NCI-H1092 treated with DMSO at 0.1 percent for 48 hours (cell line): ENCODE data around the gene ZNF420.
A peak's percentile ranks its signal among the peaks of the same experiment; 100 is the strongest.
"Not testable (repeated sequence)": the region's sequence is repeated elsewhere in the genome, so short reads cannot be mapped to it uniquely, and the experiment has no call there.

ENCODE experiments used
- DNase-seq: peaks from one replicate; lab custom pipeline; 2025; lab: John Stamatoyannopoulos, UW

ZNF420 gene

DNA sequence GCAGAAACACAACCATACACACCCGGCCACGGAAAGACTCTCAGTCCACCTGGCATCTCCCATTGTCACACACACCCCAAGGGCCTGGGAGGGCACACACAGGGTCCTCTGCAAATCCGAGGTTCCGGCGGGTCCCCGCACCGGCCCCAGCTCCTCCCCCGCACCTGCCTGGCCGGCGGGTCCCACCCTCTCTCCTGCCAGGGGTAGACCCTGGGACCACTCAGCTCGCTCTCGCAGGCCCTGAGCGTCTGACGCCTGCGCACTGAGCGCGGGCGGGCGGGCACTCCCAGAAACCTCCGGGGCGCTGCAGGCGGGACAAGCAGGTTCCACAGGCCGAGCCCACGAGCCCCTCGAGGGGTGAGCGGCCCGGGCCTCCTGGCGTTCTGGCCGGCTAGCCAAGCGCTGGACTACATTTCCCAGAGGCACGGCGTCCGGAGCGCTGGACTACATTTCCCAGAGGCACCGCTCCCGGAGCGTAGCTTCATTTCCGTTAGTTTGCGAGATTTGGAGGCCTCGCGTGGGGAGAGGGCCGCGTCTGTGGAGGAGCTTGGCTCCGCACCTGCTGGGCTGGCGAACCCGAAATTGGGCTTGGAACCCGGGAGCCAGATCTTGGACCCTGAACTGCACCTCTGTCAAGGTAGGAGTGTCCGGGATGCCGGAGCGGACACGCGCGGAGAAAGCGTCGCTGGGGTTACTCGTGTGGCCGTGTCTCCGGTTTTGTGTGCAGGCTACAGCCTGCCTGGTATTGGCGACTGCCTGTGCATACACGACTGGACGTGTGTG, at the start of gene ZNF420:
ZNF420 (plus strand) TSS at position 500 of the 783 bp plus-strand sequence. CDS start 10,686 bp downstream, outside the sequence.
- DNase-seq, result peak; percentile 91

- no peak for DNase-seq
Observed at GRCh38 chr19:37045140-37045539, 33.1 kb upstream of the ZNF420 start.

DNA sequence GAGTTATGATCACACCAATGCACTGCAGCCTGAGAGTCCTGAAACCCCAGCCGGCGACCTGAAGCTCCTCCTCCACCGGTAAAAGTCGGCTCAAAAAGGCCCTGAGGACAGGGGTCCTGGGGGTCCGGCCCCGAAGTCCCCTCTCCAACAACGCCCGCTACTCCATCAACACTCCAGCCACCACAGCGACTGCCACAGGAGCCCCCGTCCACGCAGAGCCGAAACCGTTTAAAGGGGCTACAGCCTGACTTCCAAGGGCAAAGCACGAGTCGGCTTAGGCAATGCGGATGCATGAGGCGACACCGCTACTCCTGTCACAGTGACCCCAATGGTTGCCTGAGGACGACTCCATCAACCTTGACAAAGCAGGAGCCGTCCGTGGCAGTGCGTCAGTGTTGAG, 22.9 kb upstream of the ZNF420 start:
- DNase-seq, result no peak

- no peak for DNase-seq
Observed at GRCh38 chr19:37056776-37057175, 21.5 kb upstream of the ZNF420 start.

DNA sequence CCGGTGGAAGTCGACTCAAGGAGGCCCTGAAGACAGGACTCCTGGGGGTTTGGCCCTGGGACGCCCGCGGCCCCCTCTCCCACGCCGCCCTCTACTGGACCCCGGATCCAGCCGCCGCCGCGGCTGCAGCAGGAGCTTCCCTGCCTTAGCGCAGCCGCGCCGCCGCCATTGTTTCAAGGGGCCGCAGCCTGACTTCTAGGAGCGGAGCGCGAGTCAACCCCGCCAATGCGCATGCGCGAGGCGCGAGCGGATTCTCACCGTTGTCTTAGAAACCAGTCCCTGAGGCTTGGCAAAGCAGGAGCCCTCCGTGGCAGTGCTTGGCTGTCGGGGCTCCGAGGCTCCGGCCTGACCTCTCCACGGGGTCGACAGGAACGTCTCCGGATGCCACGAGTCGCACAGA, 19.1 kb upstream of the ZNF420 start:
- no peak for DNase-seq

DNA sequence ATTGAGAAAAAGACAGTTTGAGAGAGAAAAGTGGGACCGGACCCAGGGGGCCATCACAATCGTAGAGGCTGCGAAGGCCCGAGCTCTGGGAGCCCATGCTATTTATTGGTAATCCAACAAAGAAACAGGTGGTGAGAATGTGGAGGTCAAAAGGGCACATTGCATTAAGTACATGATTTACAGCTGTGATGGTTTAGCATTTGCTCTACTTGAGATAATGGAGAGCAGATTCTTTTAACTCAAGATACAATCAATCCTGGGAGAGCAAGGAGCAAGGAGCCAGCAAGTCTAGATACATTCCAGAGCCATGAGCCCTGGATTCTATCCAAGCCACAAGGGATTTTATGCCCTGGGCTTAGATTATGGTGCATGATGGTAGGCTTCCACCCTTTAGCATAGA, 13.3 kb upstream of the ZNF420 start:
- not testable (repeated sequence) for DNase-seq

DNA sequence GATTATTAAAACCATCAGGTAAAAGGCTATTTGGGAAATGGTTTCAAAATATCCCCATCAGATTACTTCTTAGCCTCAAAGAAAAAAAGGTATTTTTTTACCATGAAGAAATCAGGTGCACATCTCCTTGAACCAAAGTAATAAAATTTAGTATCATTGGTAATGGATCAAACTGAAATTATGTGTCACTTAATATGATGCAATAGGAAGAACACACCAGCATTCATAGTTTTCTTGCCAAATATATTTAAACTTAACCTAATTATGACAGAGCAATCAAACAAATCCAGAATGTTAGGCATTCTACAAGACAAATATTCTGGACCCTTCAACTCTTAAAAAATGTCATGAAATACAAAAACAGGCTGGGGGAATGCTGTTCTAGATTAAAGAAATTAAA, 4.1 kb upstream of the ZNF420 start:
- DNase-seq, result no peak

- no peak for DNase-seq
Observed at GRCh38 chr19:37074819-37075362, 3.3 kb upstream of the ZNF420 start.

GRCh38 chr19:37076524-37076923, 1.7 kb upstream of the ZNF420 start:
- DNase-seq, result not testable (repeated sequence)

DNA sequence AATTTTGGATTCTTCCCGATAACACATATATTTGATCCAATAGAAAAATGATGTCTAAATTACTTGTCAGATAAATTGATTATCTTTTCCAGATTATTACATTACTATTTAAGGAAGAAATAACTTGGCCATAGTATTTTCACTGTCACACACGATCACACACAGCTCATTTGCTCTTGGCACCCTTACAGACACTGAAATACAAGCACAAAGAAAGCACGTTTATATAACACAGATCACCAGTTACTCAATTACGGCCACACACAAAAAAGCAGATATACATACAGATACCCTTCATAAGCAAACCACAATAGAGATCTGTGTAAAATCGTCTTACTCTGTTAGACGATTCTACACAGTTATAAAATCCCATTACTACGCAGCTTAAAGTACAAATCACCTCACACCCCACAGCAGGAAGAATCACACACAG, 716 bp upstream of the ZNF420 start:
- peak; percentile 65 for DNase-seq

- DNase-seq, result no peak
Observed at GRCh38 chr19:37078717-37079032, 442 bp downstream of the ZNF420 start.

DNA sequence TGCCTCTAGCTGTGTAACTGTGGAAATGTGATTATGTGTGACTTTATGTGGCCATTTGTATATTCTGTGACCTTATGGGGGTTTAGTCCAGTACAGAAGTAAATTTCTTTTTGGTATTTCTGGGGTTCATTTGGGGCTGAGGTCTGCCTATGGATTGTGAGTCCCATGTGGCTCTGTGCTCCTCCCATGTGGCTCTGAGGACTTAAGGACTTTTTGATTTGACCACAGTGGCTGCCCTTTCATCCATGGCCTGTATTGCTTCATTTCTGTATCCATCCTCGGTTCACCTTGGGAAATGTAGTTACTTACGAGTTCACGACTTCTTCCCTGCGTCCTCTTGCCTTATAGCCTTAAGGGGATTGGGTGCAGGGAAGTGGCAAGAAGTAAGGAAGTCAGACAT, 1.0 kb downstream of the ZNF420 start:
- no peak for DNase-seq

- no peak for DNase-seq
Observed at GRCh38 chr19:37082307-37082706, 4.1 kb downstream of the ZNF420 start.

DNA sequence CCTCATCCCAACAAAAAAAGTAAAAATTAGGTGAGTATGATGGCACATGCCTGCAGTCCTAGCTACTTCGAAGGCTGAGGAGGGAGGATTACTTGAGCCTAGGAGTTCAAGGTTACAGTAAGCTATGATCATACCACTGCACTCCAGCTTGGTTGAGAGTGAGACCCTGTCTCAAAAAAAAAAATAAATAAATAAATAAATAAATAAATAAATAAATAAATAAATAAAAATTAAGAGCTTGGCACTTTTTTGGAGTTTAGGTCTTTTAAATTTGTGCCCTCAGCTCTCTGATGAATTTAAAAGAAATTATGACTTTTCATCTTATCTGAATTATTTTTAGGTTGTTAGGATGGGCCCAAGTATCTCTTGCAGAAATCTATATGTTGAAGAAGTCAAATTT, 8.9 kb downstream of the ZNF420 start:
- DNase-seq, result no peak

GRCh38 chr19:37095859-37096258, 17.6 kb downstream of the ZNF420 start:
- DNase-seq, result no peak

DNA sequence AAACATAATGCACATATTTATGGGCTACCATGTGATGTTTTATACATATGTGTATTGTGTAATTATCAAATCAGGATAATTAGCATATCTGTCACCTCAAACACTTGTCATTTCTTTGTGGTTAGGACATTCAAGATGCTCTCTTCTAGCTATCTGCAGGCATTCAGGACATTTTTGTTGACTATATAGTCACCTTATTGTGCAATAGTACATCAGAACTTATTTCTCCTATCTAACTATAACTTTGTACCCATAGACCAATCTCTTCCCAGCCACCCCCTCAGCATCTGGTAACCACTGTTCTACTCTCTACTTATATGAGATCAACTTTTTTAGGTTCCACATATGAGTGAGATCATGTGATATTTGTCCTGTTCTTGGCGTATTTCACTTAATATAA, 20.3 kb downstream of the ZNF420 start:
- no peak for DNase-seq

DNA sequence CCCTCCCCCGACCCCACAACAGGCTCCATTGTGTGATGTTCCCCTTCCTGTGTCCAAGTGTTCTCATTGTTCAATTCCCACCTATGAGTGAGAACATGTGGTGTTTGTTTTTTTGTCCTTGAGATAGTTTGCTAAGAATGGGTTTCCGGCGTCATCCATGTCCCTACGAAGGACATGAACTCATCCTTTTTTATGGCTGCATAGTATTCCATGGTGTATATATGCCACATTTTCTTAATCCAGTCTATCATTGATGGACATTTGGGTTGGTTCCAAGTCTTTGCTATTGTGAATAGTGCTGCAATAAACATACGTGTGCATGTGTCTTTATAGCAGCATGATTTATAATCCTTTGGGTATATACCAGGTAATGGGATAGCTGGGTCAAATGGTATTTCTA, 25.9 kb downstream of the ZNF420 start:
- not testable (repeated sequence) for DNase-seq

DNA sequence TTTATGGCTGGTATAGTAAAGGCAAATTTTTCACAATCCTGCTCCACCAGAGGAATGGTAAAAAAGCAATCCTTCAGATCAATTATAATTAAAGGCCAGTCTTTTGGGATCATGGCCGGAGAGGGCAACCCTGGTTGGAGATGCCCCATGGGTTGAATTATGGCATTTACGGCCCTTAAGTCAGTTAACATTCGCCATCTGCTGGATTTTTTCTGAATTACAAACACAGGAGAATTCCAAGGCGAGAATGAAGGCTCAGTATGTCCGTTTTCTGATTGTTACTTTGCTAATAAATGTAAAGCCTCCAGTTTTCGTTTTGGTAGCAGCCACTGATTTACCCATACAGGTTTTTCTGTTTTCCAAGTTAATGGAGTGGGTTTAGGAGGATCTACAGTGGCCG, 33.5 kb downstream of the ZNF420 start:
- not testable (repeated sequence) for DNase-seq

- DNase-seq, result no peak
Observed at GRCh38 chr19:37114001-37114400, 35.8 kb downstream of the ZNF420 start.

DNA sequence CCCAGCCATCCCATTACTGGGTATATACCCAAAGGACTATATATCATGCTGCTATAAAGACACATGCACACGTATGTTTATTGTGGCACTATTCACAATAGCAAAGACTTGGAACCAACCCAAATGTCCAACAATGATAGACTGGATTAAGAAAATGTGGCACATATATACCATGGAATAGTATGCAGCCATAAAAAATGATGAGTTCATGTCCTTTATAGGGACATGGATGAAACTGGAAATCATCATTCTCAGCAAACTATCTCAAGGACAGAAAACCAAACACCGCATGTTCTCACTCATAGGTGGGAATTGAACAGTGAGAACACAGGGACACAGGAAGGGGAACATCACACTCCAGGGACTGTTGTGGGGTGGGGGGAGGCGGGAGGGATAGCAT, 43.9 kb downstream of the ZNF420 start:
- DNase-seq, result not testable (repeated sequence)

- no peak for DNase-seq
Observed at GRCh38 chr19:37127999-37128820, 50.0 kb downstream of the ZNF420 start.

DNA sequence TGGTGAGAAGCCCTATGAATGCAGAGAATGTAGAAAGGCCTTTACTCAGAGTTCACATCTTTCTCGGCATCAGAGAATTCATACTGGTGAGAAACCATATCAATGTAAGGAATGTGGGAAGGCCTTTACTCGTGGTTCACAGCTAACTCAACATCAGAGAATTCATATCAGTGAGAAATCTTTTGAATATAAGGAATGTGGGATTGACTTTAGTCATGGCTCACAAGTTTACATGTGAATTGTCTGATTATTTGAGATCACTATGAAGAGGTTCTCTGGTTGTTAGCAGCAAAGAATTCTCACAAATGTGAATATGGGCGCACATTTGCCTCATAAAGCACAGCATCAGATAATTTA, 50.6 kb downstream of the ZNF420 start:
- DNase-seq, result no peak

GRCh38 chr19:37136111-37136510, 57.9 kb downstream of the ZNF420 start:
- no peak for DNase-seq
